Measurements from ENCODE around the gene PTPN20.
"Not testable (repeated sequence)": the region's sequence is repeated elsewhere in the genome, so short reads cannot be mapped to it uniquely, and the experiment has no call there.

DNA sequence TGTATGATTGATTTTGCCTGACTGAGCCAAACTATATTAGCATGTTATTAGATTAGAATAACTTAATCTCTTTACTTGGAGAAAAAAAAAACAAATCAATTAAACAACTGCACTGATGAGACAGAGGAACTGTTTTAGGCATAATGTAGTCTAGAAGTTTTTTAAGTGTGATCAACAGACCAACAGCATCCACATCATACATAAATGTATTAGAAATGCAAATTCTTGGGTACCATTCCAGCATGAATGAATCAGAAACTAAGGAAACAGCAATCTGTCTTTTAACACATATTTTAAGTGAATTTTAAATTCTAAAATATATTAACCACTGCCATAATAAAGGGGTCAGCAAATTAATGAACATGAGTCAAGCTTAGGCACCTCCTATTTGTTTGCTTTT, 41.5 kb upstream of the PTPN20 start:
- TF ChIP-seq SP1 (IDR thresholded peaks at IDR 0.05); BHLHE40 (IDR thresholded peaks at IDR 0.05; ENCODE audit: borderline replicate concordance); HDGF (IDR thresholded peaks at IDR 0.05; ENCODE audit: borderline replicate concordance); FOXA1 (IDR thresholded peaks at IDR 0.05): not testable (repeated sequence)
